ENCODE results near the gene BCL2L1.

DNA sequence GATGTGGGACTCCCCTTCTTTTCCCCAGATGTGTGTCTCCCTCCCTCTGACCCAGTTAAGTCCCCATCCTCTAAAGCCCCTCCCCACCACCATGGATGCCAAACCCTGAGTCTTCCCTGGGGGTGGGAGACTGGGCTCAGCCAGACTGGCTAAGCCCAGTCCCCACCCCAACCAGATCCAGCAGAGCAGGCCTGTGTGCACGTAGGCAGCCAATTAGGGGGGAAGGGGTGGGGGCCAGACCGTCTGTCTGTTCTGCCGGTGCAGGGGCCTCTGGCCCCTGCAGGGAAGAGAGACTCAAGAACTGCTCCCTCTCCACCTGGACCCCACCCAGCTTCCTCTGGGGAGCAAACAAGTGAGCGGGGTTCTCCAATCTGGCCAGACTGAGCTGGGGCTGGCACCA, 84.4 kb downstream of the BCL2L1 start:
- TF ChIP-seq, protein P1, sequence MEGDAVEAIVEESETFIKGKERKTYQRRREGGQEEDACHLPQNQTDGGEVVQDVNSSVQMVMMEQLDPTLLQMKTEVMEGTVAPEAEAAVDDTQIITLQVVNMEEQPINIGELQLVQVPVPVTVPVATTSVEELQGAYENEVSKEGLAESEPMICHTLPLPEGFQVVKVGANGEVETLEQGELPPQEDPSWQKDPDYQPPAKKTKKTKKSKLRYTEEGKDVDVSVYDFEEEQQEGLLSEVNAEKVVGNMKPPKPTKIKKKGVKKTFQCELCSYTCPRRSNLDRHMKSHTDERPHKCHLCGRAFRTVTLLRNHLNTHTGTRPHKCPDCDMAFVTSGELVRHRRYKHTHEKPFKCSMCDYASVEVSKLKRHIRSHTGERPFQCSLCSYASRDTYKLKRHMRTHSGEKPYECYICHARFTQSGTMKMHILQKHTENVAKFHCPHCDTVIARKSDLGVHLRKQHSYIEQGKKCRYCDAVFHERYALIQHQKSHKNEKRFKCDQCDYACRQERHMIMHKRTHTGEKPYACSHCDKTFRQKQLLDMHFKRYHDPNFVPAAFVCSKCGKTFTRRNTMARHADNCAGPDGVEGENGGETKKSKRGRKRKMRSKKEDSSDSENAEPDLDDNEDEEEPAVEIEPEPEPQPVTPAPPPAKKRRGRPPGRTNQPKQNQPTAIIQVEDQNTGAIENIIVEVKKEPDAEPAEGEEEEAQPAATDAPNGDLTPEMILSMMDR (IDR thresholded peaks at IDR 0.05), result no peak
- TF ChIP-seq EP300 (IDR thresholded peaks at IDR 0.05), result no peak

Data from ovary (tissue), 3 donors.